ENCODE data around the gene MIOS. TPM values are rescaled to one million over a fixed set of nuclear protein-coding genes. Genes with fewer than 3 reads are reported as not detected.

The MIOS gene
- total and polyA plus RNA-seq, 8 donors: 8.1 to 27.2 (median 18.7) TPM

- TF ChIP-seq CTCF (IDR thresholded peaks at IDR 0.05): no peak
- Histone ChIP-seq H3K27me3 (no peaks in the 10 kb centered on the region), H3K4me3 (no peak overlapping the region), H3K4me1 (no peaks in the 10 kb centered on the region), H3K36me3 (no peaks in the 10 kb centered on the region), H3K9me3 (no peaks in the 10 kb centered on the region), H3K27ac (no peak overlapping the region)
- intact Hi-C loops (cut with DNase I): no loop called here
- FAIRE-seq: no peak
- no peak for ATAC-seq
- no peak for DNase-seq
- 89 to 94% methylated on average over 3 of the region's 3 CpGs for WGBS, 2 donors
These were observed 32.8 kb upstream of the MIOS start for GRCh38 chr7:7533831-7534430.

GRCh38 chr7:7535691-7536090 is 31.0 kb upstream of the MIOS start, which contains the start of gene COL28A1:
COL28A1 (minus strand) TSS chr7:7535873; CDS start chr7:7532875, 2,998 bp downstream.
- ATAC-seq (no peak), FAIRE-seq (no peak), DNase-seq (no peak)
- H3K27ac ChIP-seq: no peak within 1 kb of the TSS
- H3K9me3 ChIP-seq: no peaks in the 10 kb centered on the region
- H3K4me1 ChIP-seq: no peaks in the 10 kb centered on the region
- H3K27me3 ChIP-seq: no peaks in the 10 kb centered on the region
- intact Hi-C loops (cut with DNase I): no loop called here
- no peak for TF ChIP-seq CTCF (IDR thresholded peaks at IDR 0.05)
- no peak within 1 kb of the TSS for H3K4me3 ChIP-seq
- no peaks in the 10 kb centered on the region for H3K36me3 ChIP-seq
- 14 to 25% methylated on average over 1 of the region's 1 CpG for WGBS, 2 donors

GRCh38 chr7:7536396-7537019 is 30.2 kb upstream of the MIOS start:
- intact Hi-C loops (cut with DNase I): no loop called here
- Histone ChIP-seq H3K27me3 (no peaks in the 10 kb centered on the region), H3K9me3 (no peaks in the 10 kb centered on the region), H3K36me3 (no peaks in the 10 kb centered on the region), H3K27ac (no peak overlapping the region), H3K4me3 (no peak overlapping the region), H3K4me1 (no peaks in the 10 kb centered on the region)
- ATAC-seq (no peak), FAIRE-seq (no peak), DNase-seq (no peak)
- no peak for TF ChIP-seq CTCF (IDR thresholded peaks at IDR 0.05)
- 87 to 88% methylated on average over 5 of the region's 5 CpGs for WGBS, 2 donors

GRCh38 chr7:7537711-7538110 is 29.0 kb upstream of the MIOS start:
- no peak for FAIRE-seq
- DNase-seq: no peak
- Histone ChIP-seq H3K4me3 (no peak overlapping the region), H3K9me3 (no peaks in the 10 kb centered on the region), H3K27me3 (no peaks in the 10 kb centered on the region), H3K4me1 (no peaks in the 10 kb centered on the region), H3K27ac (no peak overlapping the region), H3K36me3 (no peaks in the 10 kb centered on the region)
- intact Hi-C loops (cut with DNase I): no loop called here
- TF ChIP-seq CTCF (IDR thresholded peaks at IDR 0.05): no peak
- no peak for ATAC-seq
- 88 to 89% methylated on average over 2 of the region's 2 CpGs for WGBS, 2 donors

GRCh38 chr7:7539152-7539551 is 27.5 kb upstream of the MIOS start:
- intact Hi-C loops (cut with DNase I): no loop called here
- no peak overlapping the region for H3K27ac ChIP-seq
- ATAC-seq (no peak), FAIRE-seq (no peak), DNase-seq (no peak)
- no peaks in the 10 kb centered on the region for H3K27me3 ChIP-seq
- H3K4me3 ChIP-seq: no peak overlapping the region
- no peak for TF ChIP-seq CTCF (IDR thresholded peaks at IDR 0.05)
- no peaks in the 10 kb centered on the region for H3K9me3 ChIP-seq
- H3K36me3 ChIP-seq: no peaks in the 10 kb centered on the region
- H3K4me1 ChIP-seq: no peaks in the 10 kb centered on the region
- 71 to 80% methylated on average over 4 of the region's 4 CpGs for WGBS, 2 donors

All from pancreas (tissue), 10 donors.